CD4-positive, alpha-beta memory T cell (primary cell): ENCODE results near the gene FGGY. TPM values are rescaled to one million over a fixed set of nuclear protein-coding genes. Genes with fewer than 3 reads are reported as not detected.

Source experiments
- CTCF ChIA-PET: fragments of 350-600 bp; sonication (Branson Sonifier 250); formaldehyde crosslinking; loops from one replicate; lab custom pipeline; 2021; ENCODE audit warnings: inconsistent platforms; ENCODE audit not compliant: partially characterized antibody; lab: Charles Lee
- POLR2A ChIA-PET: fragments of 350-600 bp; sonication (Branson Sonifier 250); formaldehyde crosslinking; loops from one replicate; lab custom pipeline; 2021; ENCODE audit not compliant: partially characterized antibody; lab: Charles Lee
- DNase-seq, 5 donors: peaks; one replicate each; pipeline versions ENCODE4 v3.0.0 to v3.0.0-alpha.2; 2020 to 2022; ENCODE audit warnings: mixed read lengths in 1 of 5
- H3K27ac ChIP-seq: one replicate; pipeline ENCODE4 v1.7.0; 2013; ENCODE audit warnings: low read depth, low read length
- H3K27me3 ChIP-seq: 2 replicates; pipeline ENCODE4 v1.7.0; 2013; ENCODE audit warnings: mild to moderate bottlenecking, low read length, moderate library complexity; ENCODE audit not compliant: insufficient read depth
- H3K36me3 ChIP-seq: 2 replicates; pipeline ENCODE4 v1.7.0; 2013; ENCODE audit warnings: mild to moderate bottlenecking, low read length, moderate library complexity; ENCODE audit not compliant: insufficient read depth
- H3K4me1 ChIP-seq: 2 replicates; pipeline ENCODE4 v1.7.0; 2013; ENCODE audit warnings: mild to moderate bottlenecking, low read length, moderate library complexity; ENCODE audit not compliant: insufficient read depth
- H3K4me3 ChIP-seq, 2 donors: one replicate each; pipeline ENCODE4 v1.7.0; 2013; ENCODE audit warnings: low read length in 2 of 2, mild to moderate bottlenecking in 1 of 2
- H3K9me3 ChIP-seq, 2 donors: one replicate each; pipeline ENCODE4 v1.7.0; 2013; ENCODE audit warnings: low read length in 2 of 2, control low read depth in 1 of 2; ENCODE audit not compliant: control insufficient read depth in 1 of 2
- H3K27ac Mint-ChIP-seq, 7 donors: one replicate each; pipeline ENCODE4 v1.8.0; 2020 to 2021; ENCODE audit warnings: mixed read lengths in 7 of 7, mild to moderate bottlenecking in 6 of 7, inconsistent platforms in 3 of 7, moderate library complexity in 3 of 7
- H3K27me3 Mint-ChIP-seq, 2 donors: one replicate each; pipeline ENCODE4 v1.8.0; 2020 to 2021; ENCODE audit warnings: mixed read lengths in 2 of 2
- H3K36me3 Mint-ChIP-seq, 2 donors: one replicate each; pipeline ENCODE4 v1.8.0; 2020 to 2021; ENCODE audit warnings: mixed read lengths in 2 of 2, inconsistent platforms in 1 of 2, mild to moderate bottlenecking in 1 of 2
- H3K4me1 Mint-ChIP-seq, 4 donors: one replicate each; pipeline ENCODE4 v1.8.0; 2020 to 2021; ENCODE audit warnings: mixed read lengths in 4 of 4, mild to moderate bottlenecking in 1 of 4
- H3K4me3 Mint-ChIP-seq, 8 donors: one replicate each; pipeline ENCODE4 v1.8.0; 2020 to 2021; ENCODE audit warnings: mixed read lengths in 8 of 8, mild to moderate bottlenecking in 7 of 8, moderate library complexity in 6 of 8, inconsistent platforms in 3 of 8
- H3K9me3 Mint-ChIP-seq, 8 donors: one replicate each; pipeline ENCODE4 v1.8.0; 2020 to 2021; ENCODE audit warnings: mixed read lengths in 8 of 8, mild to moderate bottlenecking in 5 of 8, inconsistent platforms in 3 of 8, moderate library complexity in 1 of 8
- intact Hi-C: fragments of 100-400 bp; cut with micrococcal nuclease; formaldehyde crosslinking; loops from one replicate; pipeline ENCODE4 v1.15.1; 2023
- polyA plus RNA-seq, 2 donors: library from polyadenylated mRNA; unstranded; fragments of 300-500 nt; fragmentation: Illumina TruSeq; gene quantifications; one replicate each; pipeline ENCODE4 v1.2.3, GENCODE V29; 2021
- total RNA-seq, 2 experiments: library from RNA; stranded (reverse); gene quantifications; one replicate each; pipeline ENCODE4 v1.2.3, GENCODE V29; 2021

The FGGY gene
- total and polyA plus RNA-seq, 4 experiments from 2014 or later: 1.8 to 8.8 (median 3.6) TPM

DNA sequence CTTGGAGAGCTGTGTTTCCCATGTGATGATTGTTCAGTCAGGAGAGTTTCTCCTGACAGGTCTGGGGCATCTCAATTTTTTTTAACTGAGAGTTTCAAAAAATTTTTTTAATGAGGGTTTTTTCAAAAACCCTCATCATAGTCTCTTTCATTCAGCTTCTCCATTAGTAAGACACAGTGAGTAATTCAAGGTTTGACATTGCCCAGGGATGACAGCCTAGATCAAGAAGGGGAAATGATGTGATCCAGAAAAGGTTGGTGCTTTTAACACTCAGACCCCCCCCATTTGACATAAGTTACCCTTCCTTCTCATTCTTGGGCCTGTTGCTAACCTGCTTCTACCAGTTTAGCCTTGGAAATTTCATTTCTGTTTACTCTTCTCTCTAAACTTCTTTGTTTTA lies 328.5 kb downstream of the FGGY start:
- Histone ChIP-seq H3K4me3 (no peak overlapping the region), H3K27ac (no peak overlapping the region), H3K4me1 (no peaks in the 10 kb centered on the region), H3K9me3 (no peaks in the 10 kb centered on the region), H3K27me3 (no peaks in the 10 kb centered on the region), H3K36me3 (no peaks in the 10 kb centered on the region)
- Mint-ChIP-seq H3K4me3 (no peak overlapping the region), H3K36me3 (no peaks in the 10 kb centered on the region), H3K9me3 (no peaks in the 10 kb centered on the region), H3K4me1 (no peaks in the 10 kb centered on the region), H3K27ac (no peak overlapping the region), H3K27me3 (no peaks in the 10 kb centered on the region)
- intact Hi-C loops: no loop called here
- no peak for DNase-seq
- POLR2A ChIA-PET: no interaction called here
- CTCF ChIA-PET: no interaction called here

DNA sequence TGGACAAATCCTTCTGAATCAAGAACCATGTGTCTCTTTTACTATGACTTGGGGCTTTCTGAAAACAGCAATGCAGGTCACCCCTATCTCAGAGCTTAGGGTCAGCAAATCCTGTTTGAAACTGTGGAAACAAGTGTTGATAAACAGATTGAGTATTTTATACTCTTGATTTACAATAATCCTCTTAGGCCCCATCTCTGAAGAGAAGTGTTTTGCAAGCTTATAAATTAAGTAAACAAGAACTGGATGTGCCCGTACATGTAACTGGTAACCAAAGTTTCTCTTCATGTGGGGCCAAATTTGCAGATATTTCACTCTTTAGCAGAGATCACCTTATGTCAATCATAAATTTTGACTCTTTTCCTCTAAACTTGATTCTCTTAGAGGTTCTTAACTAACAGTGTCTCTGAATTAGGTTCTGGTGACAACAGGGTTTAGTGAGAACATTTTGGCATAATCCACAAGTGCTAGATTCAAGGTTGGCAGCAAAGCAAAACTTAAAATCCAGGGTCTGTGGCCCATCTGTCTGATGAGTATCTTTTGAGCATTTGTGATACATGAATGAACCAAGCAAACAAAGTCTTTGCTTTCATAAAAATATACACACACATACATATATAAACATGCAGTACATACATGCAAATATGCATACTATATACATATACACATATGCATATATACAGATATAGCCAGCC lies 334.8 kb downstream of the FGGY start:
- Histone ChIP-seq H3K9me3 (no peaks in the 10 kb centered on the region), H3K4me3 (no peak overlapping the region), H3K36me3 (no peaks in the 10 kb centered on the region), H3K27ac (no peak overlapping the region), H3K27me3 (no peaks in the 10 kb centered on the region), H3K4me1 (no peaks in the 10 kb centered on the region)
- H3K4me1 Mint-ChIP-seq: no peaks in the 10 kb centered on the region
- intact Hi-C loops: no loop called here
- POLR2A ChIA-PET: no interaction called here
- H3K4me3 Mint-ChIP-seq: no peak overlapping the region
- no peaks in the 10 kb centered on the region for H3K9me3 Mint-ChIP-seq
- CTCF ChIA-PET: interaction anchor here (0.9 kb wide), 1 partner anchor 67 kb away, joined by 3 read pairs; no protein-coding TSS in a partner anchor
- no peak overlapping the region for H3K27ac Mint-ChIP-seq
- H3K36me3 Mint-ChIP-seq: no peaks in the 10 kb centered on the region
- no peaks in the 10 kb centered on the region for H3K27me3 Mint-ChIP-seq
- DNase-seq: no peak

DNA sequence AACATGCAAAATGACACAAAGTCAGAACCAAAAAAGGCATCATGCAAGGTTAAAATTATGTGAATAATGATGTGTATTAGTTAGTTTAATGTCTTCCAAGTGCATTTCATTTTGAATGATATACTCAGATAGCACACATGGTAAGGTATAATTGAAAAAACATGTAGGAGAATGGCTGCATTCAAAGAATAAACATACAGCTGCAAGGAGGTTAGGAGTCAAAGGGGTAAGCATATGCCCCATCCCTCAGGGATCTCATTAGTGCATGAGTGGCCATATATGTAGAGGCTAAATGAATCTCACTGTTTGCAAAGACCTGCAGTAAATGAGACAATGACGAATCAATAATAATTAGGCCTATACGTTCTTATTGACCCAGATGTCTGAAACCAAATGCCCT lies 338.2 kb downstream of the FGGY start:
- no peak overlapping the region for H3K4me3 ChIP-seq
- Mint-ChIP-seq H3K36me3 (no peaks in the 10 kb centered on the region), H3K4me1 (peaks cover 0 to 2% (median 0%) of the 10 kb centered on the region in 4 donors), H3K9me3 (no peaks in the 10 kb centered on the region), H3K4me3 (no peak overlapping the region), H3K27me3 (no peaks in the 10 kb centered on the region), H3K27ac (no peak overlapping the region)
- ChIA-PET POLR2A (no interaction called here), CTCF (no interaction called here)
- no peak overlapping the region for H3K27ac ChIP-seq
- no peak for DNase-seq
- H3K9me3 ChIP-seq: no peaks in the 10 kb centered on the region
- intact Hi-C loops: no loop called here
- no peaks in the 10 kb centered on the region for H3K36me3 ChIP-seq
- no peaks in the 10 kb centered on the region for H3K27me3 ChIP-seq
- no peaks in the 10 kb centered on the region for H3K4me1 ChIP-seq

DNA sequence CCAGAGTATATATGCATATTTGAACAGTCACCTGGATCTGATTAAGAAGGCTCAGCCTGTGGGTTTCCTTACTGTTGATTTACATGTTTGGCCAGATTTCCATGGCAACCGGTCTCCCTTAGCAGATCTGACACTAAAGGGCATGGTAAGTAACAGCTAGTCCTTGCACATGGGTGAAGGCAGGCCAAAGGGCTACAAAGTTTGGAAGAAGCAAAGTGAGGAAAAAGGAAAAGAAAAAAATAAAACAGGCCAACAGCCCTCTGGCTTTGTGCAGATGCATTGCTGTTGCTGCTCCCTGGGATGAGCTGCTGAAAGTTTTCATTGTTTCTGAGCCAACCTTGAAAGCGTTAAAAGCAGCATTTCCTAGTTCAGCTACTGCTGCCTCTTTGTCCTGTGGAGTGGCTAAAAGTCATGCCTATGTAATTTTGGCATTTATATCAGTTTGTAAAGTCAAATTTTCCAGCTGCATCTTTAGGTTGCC lies 341.4 kb downstream of the FGGY start:
- no peaks in the 10 kb centered on the region for H3K27me3 ChIP-seq
- intact Hi-C loops: no loop called here
- POLR2A ChIA-PET: no interaction called here
- H3K4me1 ChIP-seq: no peaks in the 10 kb centered on the region
- Mint-ChIP-seq H3K36me3 (no peaks in the 10 kb centered on the region), H3K27me3 (no peaks in the 10 kb centered on the region), H3K4me1 (peaks cover 0 to 2% (median 0%) of the 10 kb centered on the region in 4 donors), H3K4me3 (no peak overlapping the region), H3K9me3 (no peaks in the 10 kb centered on the region), H3K27ac (no peak overlapping the region)
- no peaks in the 10 kb centered on the region for H3K36me3 ChIP-seq
- no peaks in the 10 kb centered on the region for H3K9me3 ChIP-seq
- CTCF ChIA-PET: no interaction called here
- H3K27ac ChIP-seq: no peak overlapping the region
- H3K4me3 ChIP-seq: no peak overlapping the region
- no peak for DNase-seq

DNA sequence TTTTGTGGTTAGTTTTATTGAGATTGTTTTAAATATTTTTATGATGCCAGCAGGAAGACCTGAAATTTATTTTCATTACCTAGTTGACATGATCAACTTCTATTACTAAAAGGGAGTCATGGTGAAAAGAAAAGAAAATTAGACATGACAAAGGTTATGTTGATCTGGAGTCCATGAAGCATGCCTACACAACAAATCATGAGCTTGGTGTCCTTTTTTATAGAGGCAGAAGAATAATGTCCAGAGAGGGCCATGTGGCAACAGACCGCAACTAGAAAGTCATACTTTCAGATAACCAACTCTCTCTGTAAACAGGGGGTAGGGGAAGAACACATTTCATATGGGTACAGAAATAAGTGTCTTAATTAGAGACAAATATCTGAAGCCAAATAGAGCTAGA lies 342.4 kb downstream of the FGGY start:
- no peaks in the 10 kb centered on the region for H3K27me3 Mint-ChIP-seq
- intact Hi-C loops: no loop called here
- H3K4me1 Mint-ChIP-seq: peaks cover 0 to 2% (median 0%) of the 10 kb centered on the region in 4 donors
- no peaks in the 10 kb centered on the region for H3K9me3 Mint-ChIP-seq
- POLR2A ChIA-PET: no interaction called here
- DNase-seq: no peak
- Histone ChIP-seq H3K9me3 (no peaks in the 10 kb centered on the region), H3K36me3 (no peaks in the 10 kb centered on the region), H3K27ac (no peak overlapping the region), H3K27me3 (no peaks in the 10 kb centered on the region), H3K4me3 (no peak overlapping the region), H3K4me1 (no peaks in the 10 kb centered on the region)
- no peaks in the 10 kb centered on the region for H3K36me3 Mint-ChIP-seq
- CTCF ChIA-PET: no interaction called here
- no peak overlapping the region for H3K4me3 Mint-ChIP-seq
- no peak overlapping the region for H3K27ac Mint-ChIP-seq

DNA sequence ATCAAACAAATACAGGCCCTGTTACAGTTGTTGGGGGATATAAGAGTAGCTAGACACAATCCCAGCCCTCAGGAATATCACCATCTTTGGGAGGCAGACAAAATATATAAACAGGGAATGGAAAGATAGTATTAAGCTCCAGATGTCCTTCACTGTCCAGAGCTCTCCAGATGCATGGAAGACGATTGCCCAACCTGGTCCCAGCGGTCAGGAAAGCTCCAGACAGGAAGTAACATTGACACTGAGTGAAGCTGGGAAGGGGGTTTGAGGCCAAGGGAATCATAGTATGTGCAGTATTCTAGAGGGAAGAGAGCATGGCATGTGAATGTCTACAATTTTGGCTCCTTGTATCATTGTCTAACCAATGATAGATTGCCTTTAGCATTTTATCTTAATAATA lies 344.0 kb downstream of the FGGY start:
- Histone ChIP-seq H3K4me1 (no peaks in the 10 kb centered on the region), H3K9me3 (no peaks in the 10 kb centered on the region), H3K4me3 (no peak overlapping the region), H3K27ac (no peak overlapping the region), H3K27me3 (no peaks in the 10 kb centered on the region), H3K36me3 (no peaks in the 10 kb centered on the region)
- ChIA-PET POLR2A (no interaction called here), CTCF (no interaction called here)
- Mint-ChIP-seq H3K9me3 (no peaks in the 10 kb centered on the region), H3K27ac (no peak overlapping the region), H3K4me3 (no peak overlapping the region), H3K36me3 (no peaks in the 10 kb centered on the region), H3K4me1 (peaks cover 0 to 2% (median 0%) of the 10 kb centered on the region in 4 donors), H3K27me3 (no peaks in the 10 kb centered on the region)
- intact Hi-C loops: no loop called here
- DNase-seq: no peak

DNA sequence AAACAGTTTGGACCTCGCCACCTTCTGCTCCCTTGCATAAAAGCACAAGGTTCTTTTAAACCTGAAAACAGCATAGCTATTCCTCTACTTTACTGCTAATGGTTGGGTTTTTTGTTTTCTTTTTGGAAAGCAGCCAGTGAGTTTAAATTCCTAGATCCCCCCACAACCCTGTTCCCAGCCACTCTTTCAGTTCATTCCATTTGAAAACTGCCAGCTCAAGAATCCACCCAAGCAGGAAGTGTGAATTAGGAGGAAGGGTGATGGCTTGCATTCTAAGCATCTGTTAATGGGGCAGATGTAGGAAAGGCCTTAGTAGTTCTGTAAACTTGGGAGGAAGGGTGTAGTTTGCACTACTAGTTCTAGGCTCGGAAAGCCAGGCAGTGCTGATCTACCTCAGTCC lies 344.9 kb downstream of the FGGY start:
- Mint-ChIP-seq H3K27me3 (no peaks in the 10 kb centered on the region), H3K27ac (no peak overlapping the region), H3K4me1 (peaks cover 0 to 2% (median 0%) of the 10 kb centered on the region in 4 donors), H3K4me3 (no peak overlapping the region), H3K9me3 (no peaks in the 10 kb centered on the region), H3K36me3 (no peaks in the 10 kb centered on the region)
- CTCF ChIA-PET: no interaction called here
- POLR2A ChIA-PET: no interaction called here
- DNase-seq: no peak
- no peaks in the 10 kb centered on the region for H3K9me3 ChIP-seq
- H3K27me3 ChIP-seq: no peaks in the 10 kb centered on the region
- intact Hi-C loops: no loop called here
- H3K4me3 ChIP-seq: no peak overlapping the region
- no peaks in the 10 kb centered on the region for H3K36me3 ChIP-seq
- H3K4me1 ChIP-seq: no peaks in the 10 kb centered on the region
- H3K27ac ChIP-seq: no peak overlapping the region
